Upper lobe of left lung (tissue), 6 donors: Measurements from ENCODE around the gene NEURL4. TPM values are rescaled to one million over a fixed set of nuclear protein-coding genes. Genes with fewer than 3 reads are reported as not detected.

Experiments used
- ATAC-seq, 2 donors: fragments of 200-7000 bp; cut with Tn5 transposase; one replicate each; pipeline ENCODE4 v1.9.1; 2022; ENCODE audit warnings: mild to moderate bottlenecking in 2 of 2, moderate library complexity in 2 of 2; ENCODE audit not compliant: low FRiP score in 2 of 2
- DNase-seq, 2 donors: peaks; one replicate each; pipeline ENCODE4 v3.0.0-alpha.2; 2019 to 2020
- H3K27ac ChIP-seq, 4 donors: fragments of 200-600 bp; sonication (generic); one replicate each; pipeline ENCODE4 v1.5.1; 2016 to 2019
- H3K27me3 ChIP-seq, 4 donors: fragments of 200-600 bp; sonication (generic); one replicate each; pipeline ENCODE4 v1.5.1; 2017 to 2019
- H3K36me3 ChIP-seq, 4 donors: fragments of 200-600 bp; sonication (generic); one replicate each; pipeline ENCODE4 v1.5.1; 2016 to 2019
- H3K4me1 ChIP-seq, 4 donors: fragments of 200-600 bp; sonication (generic); one replicate each; pipeline ENCODE4 v1.5.1; 2018 to 2019
- H3K4me3 ChIP-seq, 4 donors: fragments of 200-600 bp; sonication (generic); one replicate each; pipeline ENCODE4 v1.5.1; 2017 to 2019; ENCODE audit warnings: mild to moderate bottlenecking in 2 of 4, moderate library complexity in 1 of 4
- H3K9me3 ChIP-seq, 4 donors: fragments of 200-600 bp; sonication (generic); one replicate each; pipeline ENCODE4 v1.5.1; 2018 to 2019
- CTCF ChIP-seq, 6 experiments: fragments of 450-650 bp in 4 of 6; fragments of 200-600 bp in 2 of 6; sonication (generic) in 2 of 6; IDR thresholded peaks; one replicate each; pipeline ENCODE4 v1.5.1; 2016 to 2019; ENCODE audit warnings: antibody characterized with exemption in 6 of 6
- EP300 ChIP-seq, 4 donors: sonication (generic); formaldehyde crosslinking; IDR thresholded peaks; one replicate each; pipeline ENCODE4 v1.5.1; 2017; ENCODE audit warnings: antibody characterized with exemption in 4 of 4, control low read depth in 2 of 4
- POLR2A ChIP-seq, 4 donors: fragments of 450-650 bp; IDR thresholded peaks; one replicate each; pipeline ENCODE4 v1.5.1; 2016 to 2017; ENCODE audit warnings: antibody characterized with exemption in 4 of 4, mild to moderate bottlenecking in 2 of 4
- POLR2AphosphoS5 ChIP-seq, 2 donors: sonication (generic); formaldehyde crosslinking; IDR thresholded peaks; one replicate each; pipeline ENCODE4 v1.5.1; 2017; ENCODE audit warnings: antibody characterized with exemption in 2 of 2
- WGBS, 2 donors: methylation state at CpG; one replicate each; pipeline ENCODE4 v1.1.5; 2017 to 2018; 5-methylcytosine and 5-hydroxymethylcytosine counted together
- small RNA-seq, 4 donors: library from RNA; depleted of rRNA; stranded (forward); fragments of <200 nt; gene quantifications; one replicate each; pipeline ENCODE3, GENCODE V24; 2016
- total RNA-seq, 6 donors: library from RNA; depleted of rRNA in 4 of 6; stranded (reverse); fragments of >200 nt in 4 of 6; gene quantifications; one replicate each; pipeline versions ENCODE4 v1.1.0 to v1.2.1, GENCODE V29; 2016 to 2021
- donor health status: DM: no; HTN: no; CAD: no; lungs with moderate emphysema.
- donor health status: DM: no; HTN: yes; CAD: no; lungs with severe emphysema.

Gene NEURL4
- total RNA-seq, 6 donors from 2014 or later, result 14.2 to 77.5 (median 37.5) TPM

GRCh38 chr17:7266784-7267183, 62.4 kb downstream of the NEURL4 start:
- no peak for ATAC-seq
- H3K4me3 ChIP-seq, result no peak overlapping the region
- H3K9me3 ChIP-seq, result no peaks in the 10 kb centered on the region
- DNase-seq, result no peak
- TF ChIP-seq POLR2A (IDR thresholded peaks at IDR 0.05) (no peak), CTCF (IDR thresholded peaks at IDR 0.05) (no peak), POLR2AphosphoS5 (IDR thresholded peaks at IDR 0.05) (no peak), EP300 (IDR thresholded peaks at IDR 0.05) (no peak)
- H3K4me1 ChIP-seq, result peaks cover 15 to 29% (median 20%) of the 10 kb centered on the region in 4 donors
- 50 to 68% methylated on average over 1 of the region's 1 CpG for WGBS, 2 donors
- H3K27me3 ChIP-seq, result peaks cover 0 to 12% (median 3%) of the 10 kb centered on the region in 4 donors
- no peak overlapping the region for H3K27ac ChIP-seq
- H3K36me3 ChIP-seq, result no peaks in the 10 kb centered on the region

Small RNA genes lying within 50 kb of the gene (small RNA-seq; reads per million reads assigned to genes)
- 0 reads per million in 4 donors for gene AC026954.2
- 0 reads per million in 4 donors for gene RF00019

Other genes with a start within 250 kb of the NEURL4 start
- gene CLEC10A, start 249.1 kb downstream of the NEURL4 start, total RNA-seq, result 10 to 100 TPM in 2 of 6 donors, 1 to 10 TPM in 2, under 1 TPM in 2; 0.76 to 16.8 (median 5.1) TPM
- 1 to 10 TPM in 5 of 6 donors, under 1 TPM in 1; 0.98 to 3.9 (median 1.8) TPM for gene ASGR2, start 214.5 kb downstream of the NEURL4 start, total RNA-seq
- gene ASGR1, start 150.0 kb downstream of the NEURL4 start, total RNA-seq, result 10 to 100 TPM in 1 of 6 donors, 1 to 10 TPM in 4, not detected in 1; 1.1 to 11.5 (median 6.8) TPM
- gene DLG4, start 109.5 kb downstream of the NEURL4 start, total RNA-seq, result 10 to 100 TPM; 10.5 to 32.5 (median 19.4) TPM
- gene ACADVL, start 109.4 kb downstream of the NEURL4 start, total RNA-seq, result 1,000 to 10,000 TPM in 2 of 6 donors, 100 to 1,000 TPM in 4; 377 to 1,449 (median 553) TPM
- gene DVL2, start 94.8 kb downstream of the NEURL4 start, total RNA-seq, result 10 to 100 TPM; 40.4 to 70.2 (median 42.4) TPM
- gene PHF23, start 89.9 kb downstream of the NEURL4 start, total RNA-seq, result 10 to 100 TPM; 25.4 to 54.5 (median 31.2) TPM
- 100 to 1,000 TPM; 381 to 631 (median 601) TPM for gene GABARAP, start 86.9 kb downstream of the NEURL4 start, total RNA-seq
- gene CTDNEP1, start 77.6 kb downstream of the NEURL4 start, total RNA-seq, result 100 to 1,000 TPM in 2 of 6 donors, 10 to 100 TPM in 4; 62.9 to 139 (median 75.0) TPM
- gene ELP5, start 77.1 kb downstream of the NEURL4 start, total RNA-seq, result 10 to 100 TPM in 5 of 6 donors, 1 to 10 TPM in 1; 5.2 to 36.3 (median 21.0) TPM
- 100 to 1,000 TPM in 5 of 6 donors, 10 to 100 TPM in 1; 57.6 to 201 (median 137) TPM for gene CLDN7, start 66.9 kb downstream of the NEURL4 start, total RNA-seq
- gene SLC2A4, start 47.6 kb downstream of the NEURL4 start, total RNA-seq, result 1 to 10 TPM; 1.0 to 5.2 (median 1.2) TPM
- gene YBX2, start 34.7 kb downstream of the NEURL4 start, total RNA-seq, result 1 to 10 TPM in 3 of 6 donors, under 1 TPM in 2, not detected in 1; 0.14 to 2.2 (median 1.2) TPM
- 100 to 1,000 TPM in 5 of 6 donors, 10 to 100 TPM in 1; 84.9 to 303 (median 207) TPM for gene EIF5A, start 21.7 kb downstream of the NEURL4 start, total RNA-seq
- gene GPS2, start 14.0 kb downstream of the NEURL4 start, total RNA-seq, result 100 to 1,000 TPM in 2 of 6 donors, 10 to 100 TPM in 4; 55.2 to 109 (median 95.7) TPM
- gene ACAP1, start 7.2 kb upstream of the NEURL4 start, total RNA-seq, result 100 to 1,000 TPM in 1 of 6 donors, 10 to 100 TPM in 4, 1 to 10 TPM in 1; 8.5 to 114 (median 22.8) TPM
- 10 to 100 TPM in 3 of 6 donors, 1 to 10 TPM in 3; 5.2 to 13.8 (median 10.5) TPM for gene KCTD11, start 22.8 kb upstream of the NEURL4 start, total RNA-seq
- gene TMEM95, start 25.8 kb upstream of the NEURL4 start, total RNA-seq, result 1 to 10 TPM in 1 of 6 donors, not detected in 5; 1.0 TPM
- 10 to 100 TPM in 1 of 6 donors, 1 to 10 TPM in 5; 5.8 to 16.8 (median 8.2) TPM for gene TNK1, start 51.8 kb upstream of the NEURL4 start, total RNA-seq
- 10 to 100 TPM; 20.6 to 64.5 (median 37.7) TPM for gene PLSCR3, start 65.2 kb upstream of the NEURL4 start, total RNA-seq
- 10 to 100 TPM; 21.6 to 65.0 (median 52.6) TPM for gene TMEM256, start 74.8 kb upstream of the NEURL4 start, total RNA-seq
- gene NLGN2, start 78.5 kb upstream of the NEURL4 start, total RNA-seq, result 10 to 100 TPM in 3 of 6 donors, 1 to 10 TPM in 3; 3.8 to 16.8 (median 8.9) TPM
- not detected for gene SPEM1, start 91.0 kb upstream of the NEURL4 start, total RNA-seq
- gene SPEM2, start 96.3 kb upstream of the NEURL4 start, total RNA-seq, result not detected
- gene SPEM3, start 99.5 kb upstream of the NEURL4 start, total RNA-seq, result not detected
- gene TMEM102, start 106.1 kb upstream of the NEURL4 start, total RNA-seq, result 10 to 100 TPM in 5 of 6 donors, 1 to 10 TPM in 1; 9.7 to 14.3 (median 13.1) TPM
- 1 to 10 TPM in 2 of 6 donors, under 1 TPM in 3, not detected in 1; 0.15 to 2.0 (median 0.57) TPM for gene FGF11, start 110.2 kb upstream of the NEURL4 start, total RNA-seq
- 10 to 100 TPM in 1 of 6 donors, 1 to 10 TPM in 5; 1.9 to 11.5 (median 7.0) TPM for gene CHRNB1, start 115.7 kb upstream of the NEURL4 start, total RNA-seq
- gene ZBTB4, start 150.3 kb upstream of the NEURL4 start, total RNA-seq, result 10 to 100 TPM; 54.4 to 90.1 (median 74.2) TPM
- gene SLC35G6, start 152.1 kb upstream of the NEURL4 start, total RNA-seq, result not detected
- gene POLR2A, start 155.0 kb upstream of the NEURL4 start, total RNA-seq, result 100 to 1,000 TPM in 4 of 6 donors, 10 to 100 TPM in 2; 79.5 to 139 (median 112) TPM
- 100 to 1,000 TPM in 1 of 6 donors, 10 to 100 TPM in 5; 32.3 to 158 (median 73.2) TPM for gene TNFSF12, start 219.7 kb upstream of the NEURL4 start, total RNA-seq
- gene TNFSF13, start 229.4 kb upstream of the NEURL4 start, total RNA-seq, result 100 to 1,000 TPM in 4 of 6 donors, 10 to 100 TPM in 2; 74.2 to 226 (median 129) TPM
- gene SENP3, start 232.6 kb upstream of the NEURL4 start, total RNA-seq, result 100 to 1,000 TPM in 1 of 6 donors, 10 to 100 TPM in 5; 54.2 to 108 (median 57.5) TPM